Measurements from ENCODE around the gene SHISAL1. TPM values are rescaled to one million over a fixed set of nuclear protein-coding genes. Genes with fewer than 3 reads are reported as not detected.

Gene SHISAL1
- total RNA-seq, 1 experiment from 2014 or later = 1.1 TPM

DNA sequence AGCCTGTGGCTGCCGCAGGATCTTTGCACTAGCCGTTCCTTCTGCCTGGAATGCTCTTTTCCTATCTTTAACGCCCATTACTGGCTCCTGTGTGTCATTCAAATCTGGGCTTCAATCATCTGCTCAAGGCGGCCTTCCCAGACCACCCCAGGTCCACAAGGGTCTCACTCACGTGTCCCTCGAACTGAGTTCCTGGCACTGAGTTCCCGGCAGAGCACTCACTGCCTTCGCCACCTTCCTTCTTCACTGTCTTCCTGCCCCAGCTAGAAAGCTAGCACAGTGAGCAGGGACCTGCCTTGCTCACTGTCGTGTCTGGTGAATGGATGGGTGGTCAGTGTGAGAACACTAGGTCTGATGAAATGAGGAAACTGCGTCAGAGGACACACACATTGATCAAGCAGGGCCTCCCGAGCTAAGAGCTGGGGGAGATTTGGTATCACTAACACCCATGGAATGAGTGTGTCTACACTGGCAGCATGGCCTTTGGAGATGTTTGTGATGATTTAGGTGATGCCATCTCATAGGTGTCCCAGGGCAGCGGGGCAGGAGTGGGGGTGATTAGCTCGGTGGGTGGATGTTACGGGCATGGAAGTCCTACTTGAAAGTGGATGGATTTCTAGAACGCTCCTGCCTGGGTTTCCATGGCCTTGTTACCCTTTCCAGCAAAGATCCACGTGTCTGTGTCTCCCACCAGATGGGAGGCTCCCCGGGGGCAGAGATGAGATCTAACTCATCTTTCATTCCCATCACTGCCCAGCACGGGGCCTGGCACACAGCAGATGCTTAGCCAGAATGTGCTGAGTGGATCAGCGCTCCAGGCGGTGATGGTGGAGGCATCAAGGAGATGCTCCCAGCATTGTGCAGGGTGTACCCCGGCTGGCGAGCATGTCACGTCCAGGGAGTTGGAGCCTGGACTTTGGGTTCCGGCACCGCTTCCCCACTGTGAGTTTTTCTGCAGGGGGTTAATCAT lies 64.5 kb downstream of the SHISAL1 start:
- Histone ChIP-seq H3K27ac (ENCODE audit: low read length) (peak overlapping the region; percentile 34), H3K4me1 (ENCODE audit: insufficient read depth, low read length) (peaks cover 6% of the 10 kb centered on the region; the same call in 1 of the 2 replicates), H3K4me3 (ENCODE audit: low read length) (no peak overlapping the region), H2AFZ (ENCODE audit: low read length) (no peak overlapping the region), H3K4me2 (ENCODE audit: low read length) (peak overlapping the region; percentile 31; the same call in 1 of the 2 replicates), H3K79me2 (ENCODE audit: low read length) (no peaks in the 10 kb centered on the region), H3K9ac (ENCODE audit: low read length) (no peak overlapping the region), H3K27me3 (ENCODE audit: low read length) (no peaks in the 10 kb centered on the region), H3K9me3 (ENCODE audit: low read length) (no peaks in the 10 kb centered on the region), H3F3A (ENCODE audit: low read length, unreplicated experiment) (no peaks in the 10 kb centered on the region), H4K20me1 (ENCODE audit: low read length) (no peaks in the 10 kb centered on the region), H3K36me3 (ENCODE audit: low read depth, low read length) (no peaks in the 10 kb centered on the region), H3K9me2 (replicated peaks; ENCODE audit: low read length) (no peaks in the 10 kb centered on the region)
- ChIA-PET CTCF (no interaction called here), POLR2A (ENCODE audit: unreplicated experiment) (no interaction called here)
- BruUV-seq (replicated peaks) = no TSS peak
- intact Hi-C loops (cut with micrococcal nuclease) = no loop called here
- TF ChIP-seq EZH2phosphoT487 (IDR thresholded peaks at IDR 0.05; ENCODE audit: borderline replicate concordance, low read length) = no peak
- TF ChIP-seq, protein P1, sequence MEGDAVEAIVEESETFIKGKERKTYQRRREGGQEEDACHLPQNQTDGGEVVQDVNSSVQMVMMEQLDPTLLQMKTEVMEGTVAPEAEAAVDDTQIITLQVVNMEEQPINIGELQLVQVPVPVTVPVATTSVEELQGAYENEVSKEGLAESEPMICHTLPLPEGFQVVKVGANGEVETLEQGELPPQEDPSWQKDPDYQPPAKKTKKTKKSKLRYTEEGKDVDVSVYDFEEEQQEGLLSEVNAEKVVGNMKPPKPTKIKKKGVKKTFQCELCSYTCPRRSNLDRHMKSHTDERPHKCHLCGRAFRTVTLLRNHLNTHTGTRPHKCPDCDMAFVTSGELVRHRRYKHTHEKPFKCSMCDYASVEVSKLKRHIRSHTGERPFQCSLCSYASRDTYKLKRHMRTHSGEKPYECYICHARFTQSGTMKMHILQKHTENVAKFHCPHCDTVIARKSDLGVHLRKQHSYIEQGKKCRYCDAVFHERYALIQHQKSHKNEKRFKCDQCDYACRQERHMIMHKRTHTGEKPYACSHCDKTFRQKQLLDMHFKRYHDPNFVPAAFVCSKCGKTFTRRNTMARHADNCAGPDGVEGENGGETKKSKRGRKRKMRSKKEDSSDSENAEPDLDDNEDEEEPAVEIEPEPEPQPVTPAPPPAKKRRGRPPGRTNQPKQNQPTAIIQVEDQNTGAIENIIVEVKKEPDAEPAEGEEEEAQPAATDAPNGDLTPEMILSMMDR (conservative IDR thresholded peaks at IDR 0.05; ENCODE audit: low read depth, low read length) = no peak
- no peak for TF ChIP-seq EZH2 (IDR thresholded peaks at IDR 0.05; ENCODE audit: low read length, unreplicated experiment)
- DNase-seq = no peak
- no peak for ATAC-seq

DNA sequence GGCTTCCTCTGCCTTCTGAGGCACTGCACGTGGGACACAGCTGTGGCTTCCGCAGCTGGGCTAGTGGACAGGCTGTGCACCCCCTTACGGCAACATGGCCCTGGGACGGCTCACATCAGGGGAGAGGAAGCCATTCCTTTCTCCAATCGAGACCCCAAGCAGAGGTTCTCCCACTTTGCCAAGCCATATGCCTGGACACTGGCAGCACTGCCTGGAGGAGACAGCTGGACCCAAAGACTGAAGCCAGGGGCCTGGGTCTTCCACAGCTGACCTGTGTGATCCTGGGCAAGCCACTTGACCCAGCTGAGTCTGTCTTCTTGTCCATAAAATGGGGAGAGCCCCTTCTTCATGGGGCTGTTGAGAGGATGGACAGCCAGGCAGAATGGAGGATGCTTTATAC lies 65.4 kb downstream of the SHISAL1 start:
- no peak overlapping the region for H3K9ac ChIP-seq (ENCODE audit: low read length)
- ChIA-PET CTCF (no interaction called here), POLR2A (ENCODE audit: unreplicated experiment) (no interaction called here)
- no peaks in the 10 kb centered on the region for H3K36me3 ChIP-seq (ENCODE audit: low read depth, low read length)
- H3K27me3 ChIP-seq (ENCODE audit: low read length) = no peaks in the 10 kb centered on the region
- no peak overlapping the region for H2AFZ ChIP-seq (ENCODE audit: low read length)
- ATAC-seq (no peak), DNase-seq (no peak)
- peaks cover 6% of the 10 kb centered on the region; the same call in 1 of the 2 replicates for H3K4me1 ChIP-seq (ENCODE audit: insufficient read depth, low read length)
- H4K20me1 ChIP-seq (ENCODE audit: low read length) = no peaks in the 10 kb centered on the region
- H3K79me2 ChIP-seq (ENCODE audit: low read length) = no peaks in the 10 kb centered on the region
- no peaks in the 10 kb centered on the region for H3K9me2 ChIP-seq (replicated peaks; ENCODE audit: low read length)
- H3K4me3 ChIP-seq (ENCODE audit: low read length) = no peak overlapping the region
- intact Hi-C loops (cut with micrococcal nuclease) = no loop called here
- no peaks in the 10 kb centered on the region for H3F3A ChIP-seq (ENCODE audit: low read length, unreplicated experiment)
- TF ChIP-seq EZH2 (IDR thresholded peaks at IDR 0.05; ENCODE audit: low read length, unreplicated experiment) = no peak
- TF ChIP-seq, protein P1 (conservative IDR thresholded peaks at IDR 0.05; ENCODE audit: low read depth, low read length) = no peak
- no peak overlapping the region for H3K27ac ChIP-seq (ENCODE audit: low read length)
- no peak overlapping the region for H3K4me2 ChIP-seq (ENCODE audit: low read length)
- BruUV-seq (replicated peaks) = no TSS peak
- no peaks in the 10 kb centered on the region for H3K9me3 ChIP-seq (ENCODE audit: low read length)

All from PC-3 (cell line).